ENCODE measurements around the gene MIOX. TPM values are rescaled to one million over a fixed set of nuclear protein-coding genes. Genes with fewer than 3 reads are reported as not detected.
A peak's percentile ranks its signal among the peaks of the same experiment; 100 is the strongest.

MIOX gene
- total and polyA plus RNA-seq, 9 of the 15 experiments (the other 6 are each of a cell fraction or from before 2014, with no cell fraction given): 0.08 TPM; not detected in 8

GRCh38 chr22:50507991-50508884, 21.6 kb downstream of the MIOX start, which contains the start of gene NCAPH2 (continued):
- no peak for TF ChIP-seq ZNF609 (CRISPR knock-in tag; IDR thresholded peaks at IDR 0.05; ENCODE audit: borderline replicate concordance)

- POLR2A ChIA-PET: interaction anchor here (0.6 to 5.7 kb wide), 5 partner anchors 9 to 186 kb away, joined by 3 to 65 read pairs (median 6); partner anchors contain the start of gene SCO2
- Histone ChIP-seq H3K36me3 (ENCODE audit: control insufficient read depth, insufficient read depth, low read length) (peaks cover 32% of the 10 kb centered on the region; the same call in 1 of the 3 replicates), H4K20me1 (replicated peaks; ENCODE audit: control insufficient read depth, insufficient read depth, low read length) (no peaks in the 10 kb centered on the region), H2AFZ (ENCODE audit: low read depth, low read length) (no peak overlapping the region), H3K9ac (ENCODE audit: insufficient read depth in 1 of 2, low read depth in 2 of 2, low read length in 2 of 2) (peak overlapping the region; percentile 87 to 99; a peak in 3 of 4 replicates), H3K4me1 (replicated peaks in 1 of 2; ENCODE audit: control insufficient read depth in 2 of 2, insufficient read depth in 2 of 2, low read length in 2 of 2) (peaks cover 0 to 32% of the 10 kb centered on the region in 2 experiments; a peak in 3 of 5 replicates), H3K4me2 (ENCODE audit: insufficient read depth, low read length) (peak overlapping the region; percentile 78), H3K27ac (ENCODE audit: extremely low read depth, low read depth, low read length) (peak overlapping the region; percentile 98), H3K9me3 (replicated peaks; ENCODE audit: control insufficient read depth, insufficient read depth, low read depth, low read length) (no peaks in the 10 kb centered on the region), H3K4me3 (peak overlapping the region; percentile 70), H3K27me3 (ENCODE audit: control insufficient read depth in 2 of 2, insufficient read depth in 2 of 2, low read length in 2 of 2) (no peaks in the 10 kb centered on the region), H3K9me1 (ENCODE audit: control insufficient read depth, insufficient read depth, low read length) (no peaks in the 10 kb centered on the region), H3K79me2 (ENCODE audit: control insufficient read depth, insufficient read depth, low read length) (peaks cover 59% of the 10 kb centered on the region)
- ATAC-seq: peak; percentile 19
- in situ Hi-C loops (cut with MboI): no loop called here
- CTCF ChIA-PET (ENCODE audit: low intra/inter-chr PET ratio): no interaction called here
- WGBS (ENCODE audit: insufficient coverage, low coverage, missing lambda C conversion rate): 0% methylated on average over 3 of the region's 3 CpGs
- TSS peak; percentile 76 for BruUV-seq (replicated peaks)
- peak; percentile 60 for TF ChIP-seq CHD1 (IDR thresholded peaks at IDR 0.05; ENCODE audit: low read length)
- TF ChIP-seq SAP30 (IDR thresholded peaks at IDR 0.05; ENCODE audit: borderline replicate concordance, insufficient read depth, low read depth, low read length, poor library complexity, severe bottlenecking): peak; percentile 49
- no peak for TF ChIP-seq PCBP1 (IDR thresholded peaks at IDR 0.05; ENCODE audit: low read depth, low read length, poor library complexity, severe bottlenecking)
- DNase-seq (ENCODE audit: extremely low read depth in 1 of 4, low spot score in 3 of 4): no peak
- intact Hi-C loops (cut with micrococcal nuclease): no loop called here
- FAIRE-seq: no peak
These were observed 22.2 kb downstream of the MIOX start for GRCh38 chr22:50508897-50509296.
